ENCODE measurements around the gene TMEM242.
"Not testable (repeated sequence)": the region's sequence is repeated elsewhere in the genome, so short reads cannot be mapped to it uniquely, and the experiment has no call there.

The TMEM242 gene

DNA sequence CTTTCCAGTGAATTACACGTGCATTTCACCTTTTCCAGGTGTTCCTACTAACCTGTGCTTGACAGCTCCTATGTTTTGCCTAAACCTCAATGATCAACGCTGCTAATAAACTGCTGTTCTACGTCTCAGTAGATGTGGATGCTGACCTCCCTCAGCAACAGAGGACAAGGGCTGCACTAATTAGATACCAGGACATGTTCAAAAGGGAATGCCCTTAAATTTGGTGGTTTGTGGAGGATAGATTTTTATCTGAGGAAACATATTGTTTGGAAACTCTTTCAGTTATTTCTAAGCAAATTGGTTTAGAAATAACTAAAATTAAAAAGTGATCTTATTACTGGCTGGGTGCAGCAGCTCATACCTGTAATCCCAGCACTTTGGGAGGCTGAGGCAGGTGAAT is 38.6 kb upstream of the TMEM242 start:
- DNase-seq (ENCODE audit: low spot score): no peak
- POLR2A ChIA-PET (ENCODE audit: low non-redundant PET): no interaction called here
- H3K27ac ChIP-seq: no peak overlapping the region
- no peak for TF ChIP-seq CTCF (conservative IDR thresholded peaks at IDR 0.05; ENCODE audit: low read depth)
- CTCF ChIA-PET: no interaction called here

DNA sequence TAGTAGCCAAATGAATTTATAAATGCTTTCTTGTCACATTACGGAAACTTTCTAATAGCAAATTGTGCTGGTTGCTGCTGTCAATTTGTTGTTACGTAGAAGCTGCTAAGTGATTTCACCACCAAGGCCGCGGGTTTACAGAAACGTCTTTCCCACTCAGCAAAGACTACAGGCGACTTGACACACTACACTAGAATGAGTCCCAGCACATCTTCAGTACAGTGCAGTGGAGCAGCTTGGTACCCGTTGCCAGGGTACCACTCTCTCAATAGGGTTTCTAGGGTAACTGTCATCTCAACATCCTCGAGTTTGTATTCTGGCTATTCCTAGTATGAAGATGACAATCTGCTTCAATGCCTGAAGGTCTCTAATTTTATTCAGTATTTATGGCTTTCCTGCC is 35.0 kb upstream of the TMEM242 start:
- TF ChIP-seq CTCF (conservative IDR thresholded peaks at IDR 0.05; ENCODE audit: low read depth): no peak
- ChIA-PET CTCF (interaction anchor here (0.7 kb wide), 1 partner anchor 810 kb away, joined by 3 read pairs; no protein-coding TSS in a partner anchor), POLR2A (ENCODE audit: low non-redundant PET) (no interaction called here)
- no peak overlapping the region for H3K27ac ChIP-seq
- no peak for DNase-seq (ENCODE audit: low spot score)

DNA sequence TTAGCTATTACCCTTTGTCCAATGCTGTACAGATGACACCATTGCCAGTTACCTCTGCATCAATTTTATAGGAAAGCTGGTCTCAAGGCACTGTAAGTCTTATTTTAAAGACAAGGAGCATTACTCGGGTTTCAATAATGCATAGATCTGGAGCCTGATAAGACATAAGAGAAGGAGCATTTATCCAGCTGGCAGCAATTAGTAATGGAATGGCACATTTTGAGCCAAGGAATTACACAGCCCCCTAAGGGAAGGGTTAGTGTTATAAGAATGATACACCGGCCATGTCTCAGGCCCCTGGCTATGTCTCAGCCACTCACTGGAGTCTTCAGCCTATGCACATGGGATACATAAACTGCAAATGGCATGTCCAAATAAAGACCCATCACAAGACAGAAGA is 23.1 kb upstream of the TMEM242 start:
- DNase-seq (ENCODE audit: low spot score): no peak
- TF ChIP-seq CTCF (conservative IDR thresholded peaks at IDR 0.05; ENCODE audit: low read depth): no peak
- POLR2A ChIA-PET (ENCODE audit: low non-redundant PET): no interaction called here
- CTCF ChIA-PET: no interaction called here
- no peak overlapping the region for H3K27ac ChIP-seq

- DNase-seq (ENCODE audit: low spot score): no peak
- ChIA-PET CTCF (interaction anchor here (1.1 kb wide), 1 partner anchor 9 kb away, joined by 3 read pairs; no protein-coding TSS in a partner anchor), POLR2A (ENCODE audit: low non-redundant PET) (no interaction called here)
- H3K27ac ChIP-seq: no peak overlapping the region
- TF ChIP-seq CTCF (conservative IDR thresholded peaks at IDR 0.05; ENCODE audit: low read depth): no peak
These were observed 20.4 kb upstream of the TMEM242 start for GRCh38 chr6:157343732-157344131.

- ChIA-PET POLR2A (ENCODE audit: low non-redundant PET) (no interaction called here), CTCF (no interaction called here)
- DNase-seq (ENCODE audit: low spot score): no peak
- H3K27ac ChIP-seq: no peak overlapping the region
- TF ChIP-seq CTCF (conservative IDR thresholded peaks at IDR 0.05; ENCODE audit: low read depth): no peak
These were observed 16.1 kb upstream of the TMEM242 start for GRCh38 chr6:157339432-157339831.

- no peak overlapping the region for H3K27ac ChIP-seq
- no peak for DNase-seq (ENCODE audit: low spot score)
- no peak for TF ChIP-seq CTCF (conservative IDR thresholded peaks at IDR 0.05; ENCODE audit: low read depth)
- CTCF ChIA-PET: no interaction called here
- POLR2A ChIA-PET (ENCODE audit: low non-redundant PET): no interaction called here
These were observed 14.4 kb upstream of the TMEM242 start for GRCh38 chr6:157337751-157338150.

DNA sequence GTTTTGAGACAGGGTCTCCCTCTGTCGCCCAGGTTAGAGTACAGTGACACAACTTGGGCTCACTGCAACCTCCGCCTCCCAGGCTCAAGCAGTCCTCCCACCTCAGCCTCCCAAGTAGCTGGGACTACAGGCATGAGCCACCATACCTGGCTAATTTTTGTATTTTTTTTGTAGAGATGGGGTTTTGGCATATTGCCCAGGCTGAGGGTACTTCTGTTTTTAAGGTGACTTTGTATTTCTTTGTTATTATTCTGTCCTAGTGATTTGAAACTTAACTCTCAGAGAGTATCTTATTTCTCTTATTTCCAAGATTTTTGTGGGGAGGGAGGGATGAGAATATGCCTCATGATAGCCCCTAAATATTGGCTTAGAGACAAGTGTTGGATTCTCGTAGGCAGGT is 14.0 kb upstream of the TMEM242 start:
- DNase-seq (ENCODE audit: low spot score); H3K27ac ChIP-seq; POLR2A ChIA-PET (ENCODE audit: low non-redundant PET): not testable (repeated sequence)
- CTCF ChIA-PET: interaction anchor here (0.6 kb wide), 1 partner anchor 35 kb away, joined by 3 read pairs; no protein-coding TSS in a partner anchor
